SK-N-MC (cell line): Measurements from ENCODE around the gene GRID2.

ENCODE experiments used
- EZH2 ChIP-seq: fragments of 200-600 bp; sonication (generic); IDR thresholded peaks from one replicate; pipeline ENCODE4 v1.6.1; 2017; ENCODE audit warnings: antibody characterized with exemption
- FOXP2 ChIP-seq: optimal IDR thresholded peaks from 2 replicates; pipeline ENCODE3; 2011; ENCODE audit warnings: mild to moderate bottlenecking, moderate library complexity; ENCODE audit not compliant: insufficient read depth; ENCODE audit errors: extremely low read length, control extremely low read depth
- POLR2AphosphoS5 ChIP-seq: IDR thresholded peaks from 2 replicates; pipeline ENCODE4 v1.6.1; 2012; ENCODE audit warnings: mild to moderate bottlenecking, low read depth, low read length, borderline replicate concordance

- TF ChIP-seq EZH2 = no peak
- no peak for TF ChIP-seq POLR2AphosphoS5
- no peak for TF ChIP-seq FOXP2
Measured at GRCh38 chr4:93403571-93403970, 1099.8 kb downstream of the GRID2 start.
